H1 (cell line): Measurements from ENCODE around the gene LAIR2. TPM values are rescaled to one million over a fixed set of nuclear protein-coding genes. Genes with fewer than 3 reads are reported as not detected.

Source experiments
- CTCF ChIA-PET: fragments of 300-600 bp; sonication (Branson Sonifier 250); formaldehyde crosslinking; loops from one replicate; lab custom pipeline; 2021; ENCODE audit not compliant: partially characterized antibody; lab: Charles Lee
- POLR2A ChIA-PET: fragments of 300-600 bp; sonication (Branson Sonifier 250); formaldehyde crosslinking; loops from one replicate; lab custom pipeline; 2021; ENCODE audit warnings: inconsistent platforms; ENCODE audit not compliant: partially characterized antibody; lab: Charles Lee
- DNase-seq, 2 experiments: peaks; one replicate each; pipeline versions ENCODE4 v3.0.0 to v3.0.0-alpha.2; 2010 to 2022; ENCODE audit warnings: low spot score in 2 of 2, low read depth in 1 of 2, mixed read lengths in 1 of 2
- FAIRE-seq: peaks from 2 replicates; lab custom pipeline; 2011; peaks lifted over from hg19 to GRCh38; lab: Jason Lieb, UNC
- H2AFZ ChIP-seq: 2 replicates; pipeline ENCODE4 v1.8.1; 2012; ENCODE audit warnings: low read length, inconsistent platforms
- H2AK5ac ChIP-seq: 2 replicates; pipeline ENCODE4 v1.6.1; 2013; ENCODE audit warnings: low read depth, low read length
- H2BK120ac ChIP-seq: replicated peaks from 2 replicates; pipeline ENCODE3; 2013; ENCODE audit warnings: low read depth, low read length, inconsistent platforms
- H2BK12ac ChIP-seq: 2 replicates; pipeline ENCODE4 v1.6.1; 2013; ENCODE audit warnings: low read depth, low read length
- H2BK15ac ChIP-seq: 2 replicates; pipeline ENCODE4 v1.6.1; 2013; ENCODE audit warnings: low read length
- H2BK20ac ChIP-seq: 2 replicates; pipeline ENCODE4 v1.6.1; 2013; ENCODE audit warnings: low read length
- H2BK5ac ChIP-seq: 2 replicates; pipeline ENCODE4 v1.6.1; 2013; ENCODE audit warnings: low read depth, low read length
- H3K14ac ChIP-seq: 2 replicates; pipeline ENCODE4 v1.6.1; 2013; ENCODE audit warnings: inconsistent platforms; ENCODE audit not compliant: insufficient read length
- H3K18ac ChIP-seq: 2 replicates; pipeline ENCODE4 v1.6.1; 2013; ENCODE audit warnings: low read length; ENCODE audit errors: extremely low read depth
- H3K23ac ChIP-seq: 2 replicates; pipeline ENCODE4 v1.6.1; 2013; ENCODE audit warnings: inconsistent platforms; ENCODE audit not compliant: insufficient read length
- H3K23me2 ChIP-seq: 2 replicates; pipeline ENCODE4 v1.6.1; 2013; ENCODE audit warnings: low read depth, low read length
- H3K27ac ChIP-seq: 2 replicates; pipeline ENCODE4 v1.6.1; 2011; ENCODE audit warnings: low read depth, low read length, inconsistent platforms
- H3K27me3 ChIP-seq, 4 experiments: replicated peaks in 1 of 4; 1 replicate in 1 of 4; 2 replicates in 3 of 4; pipeline versions ENCODE4 v1.6.1 to v1.8.1; 2011 to 2013; ENCODE audit warnings: low read length in 3 of 4, mild to moderate bottlenecking in 3 of 4, inconsistent platforms in 2 of 4, mixed read lengths in 2 of 4, moderate library complexity in 1 of 4; ENCODE audit not compliant: control insufficient read depth in 3 of 4, insufficient read depth in 3 of 4; ENCODE audit errors: extremely low read depth in 1 of 4
- H3K36me3 ChIP-seq, 4 experiments: 2 replicates each; pipeline versions ENCODE4 v1.6.1 to v1.8.1; 2011 to 2013; ENCODE audit warnings: mild to moderate bottlenecking in 4 of 4, low read length in 3 of 4, moderate library complexity in 2 of 4, control low read depth in 1 of 4, inconsistent platforms in 1 of 4; ENCODE audit not compliant: insufficient read depth in 4 of 4, control insufficient read depth in 2 of 4
- H3K4ac ChIP-seq: replicated peaks from 2 replicates; pipeline ENCODE3; 2013; ENCODE audit warnings: low read length, low read depth, mixed read lengths, inconsistent platforms; ENCODE audit not compliant: insufficient read length
- H3K4me1 ChIP-seq, 4 experiments: replicated peaks in 1 of 4; 1 replicate in 1 of 4; 2 replicates in 3 of 4; pipeline versions ENCODE4 v1.6.1 to v1.8.1; 2011 to 2013; ENCODE audit warnings: low read length in 3 of 4, inconsistent platforms in 2 of 4, mixed read lengths in 1 of 4; ENCODE audit not compliant: insufficient read depth in 4 of 4, control insufficient read depth in 3 of 4
- H3K4me2 ChIP-seq, 2 experiments: 2 replicates each; pipeline versions ENCODE4 v1.6.1 to v1.8.1; 2011 to 2013; ENCODE audit warnings: low read depth in 2 of 2, low read length in 2 of 2, control low read depth in 1 of 2, inconsistent platforms in 1 of 2, mild to moderate bottlenecking in 1 of 2; ENCODE audit not compliant: insufficient read depth in 1 of 2
- H3K4me3 ChIP-seq, 4 experiments: fragments of 200-600, 300-600 bp in 1 of 4; sonication (generic), shearing (Covaris generic), sonication (Bioruptor Twin) in 1 of 4; 2 replicates each; pipeline versions ENCODE4 v1.5.1 to v1.8.1; 2011 to 2016; ENCODE audit warnings: low read length in 4 of 4, low read depth in 3 of 4, control low read depth in 2 of 4, inconsistent platforms in 2 of 4, mild to moderate bottlenecking in 2 of 4, mixed read lengths in 1 of 4, moderate library complexity in 1 of 4; ENCODE audit not compliant: insufficient read depth in 2 of 4; ENCODE audit errors: extremely low read depth in 1 of 4
- H3K56ac ChIP-seq: replicated peaks from 2 replicates; pipeline ENCODE3; 2013; ENCODE audit warnings: low read depth, mild to moderate bottlenecking, mixed read lengths, low read length, inconsistent platforms; ENCODE audit not compliant: insufficient read length
- H3K79me1 ChIP-seq: 2 replicates; pipeline ENCODE4 v1.6.1; 2013; ENCODE audit warnings: low read depth, low read length, control low read depth
- H3K79me2 ChIP-seq, 2 experiments: 2 replicates each; pipeline versions ENCODE4 v1.6.1 to v1.8.1; 2012 to 2013; ENCODE audit warnings: low read length in 2 of 2, mild to moderate bottlenecking in 2 of 2, inconsistent platforms in 1 of 2; ENCODE audit not compliant: insufficient read depth in 2 of 2, control insufficient read depth in 1 of 2
- H3K9ac ChIP-seq, 4 experiments: replicated peaks in 1 of 4; 1 replicate in 1 of 4; 2 replicates in 3 of 4; pipeline versions ENCODE4 v1.6.1 to v1.8.1; 2011 to 2013; ENCODE audit warnings: low read depth in 3 of 4, low read length in 3 of 4, control low read depth in 2 of 4, mild to moderate bottlenecking in 2 of 4, moderate library complexity in 2 of 4, inconsistent platforms in 1 of 4; ENCODE audit errors: extremely low read depth in 1 of 4
- H3K9me3 ChIP-seq, 2 experiments: 2 replicates each; pipeline versions ENCODE4 v1.6.1 to v1.8.1; 2012 to 2013; ENCODE audit warnings: mild to moderate bottlenecking in 2 of 2, moderate library complexity in 2 of 2, control low read depth in 1 of 2, inconsistent platforms in 1 of 2, low read depth in 1 of 2, low read length in 1 of 2, mixed read lengths in 1 of 2; ENCODE audit not compliant: insufficient read depth in 2 of 2
- H4K20me1 ChIP-seq, 2 experiments: replicated peaks in 1 of 2; 2 replicates each; pipeline versions ENCODE3 to v1.8.1; 2011 to 2013; ENCODE audit warnings: inconsistent platforms in 2 of 2, low read length in 2 of 2, mild to moderate bottlenecking in 1 of 2; ENCODE audit not compliant: insufficient read depth in 2 of 2, control insufficient read depth in 1 of 2
- H4K5ac ChIP-seq: 2 replicates; pipeline ENCODE4 v1.6.1; 2013; ENCODE audit warnings: low read length, low read depth, mixed read lengths, inconsistent platforms; ENCODE audit not compliant: insufficient read length
- H4K8ac ChIP-seq: 2 replicates; pipeline ENCODE4 v1.8.0; 2013; ENCODE audit warnings: mild to moderate bottlenecking, moderate library complexity, low read length, inconsistent platforms; ENCODE audit not compliant: insufficient read depth; ENCODE audit errors: extremely low read depth
- H4K91ac ChIP-seq: replicated peaks from 2 replicates; pipeline ENCODE3; 2013; ENCODE audit warnings: low read length, mixed read lengths, inconsistent platforms; ENCODE audit not compliant: insufficient read length
- ASH2L ChIP-seq: fragments of 200-600, 300-600 bp; sonication (generic); IDR thresholded peaks from one replicate; pipeline ENCODE4 v1.7.1; 2017; ENCODE audit warnings: low read length
- CBX5 ChIP-seq: fragments of 300-800, 300-1000 bp; sonication (generic); IDR thresholded peaks from 2 replicates; pipeline ENCODE4 v1.7.1; 2016; ENCODE audit warnings: antibody characterized with exemption, low read length, low read depth
- CBX8 ChIP-seq: fragments of 300-800, 300-1000 bp; sonication (generic); IDR thresholded peaks from 2 replicates; pipeline ENCODE4 v1.7.1; 2016; ENCODE audit warnings: low read depth, low read length, borderline replicate concordance
- CEBPB ChIP-seq: IDR thresholded peaks from 2 replicates; pipeline ENCODE4 v1.6.1; 2012; ENCODE audit warnings: low read depth, low read length
- FOSL1 ChIP-seq: IDR thresholded peaks from 2 replicates; pipeline ENCODE4 v1.6.1; 2011; ENCODE audit warnings: mild to moderate bottlenecking, low read depth, low read length, moderate library complexity; ENCODE audit not compliant: insufficient read depth
- GABPA ChIP-seq: IDR thresholded peaks from 2 replicates; pipeline ENCODE4 v1.6.1; 2011; ENCODE audit warnings: mild to moderate bottlenecking, low read length, moderate library complexity, borderline replicate concordance; ENCODE audit not compliant: insufficient read depth
- HDAC2 ChIP-seq, 2 experiments: fragments of 300-600 bp in 1 of 2; sonication (generic) in 1 of 2; IDR thresholded peaks; 2 replicates each; pipeline ENCODE4 v1.6.1; 2011 to 2012; ENCODE audit warnings: low read depth in 2 of 2, low read length in 2 of 2, mild to moderate bottlenecking in 2 of 2, moderate library complexity in 2 of 2, borderline replicate concordance in 1 of 2, inconsistent platforms in 1 of 2
- KDM1A ChIP-seq: fragments of 200-600, 300-600 bp; sonication (generic); IDR thresholded peaks from 2 replicates; pipeline ENCODE4 v1.7.1; 2016; ENCODE audit warnings: mild to moderate bottlenecking, low read length, borderline replicate concordance
- MAX ChIP-seq: IDR thresholded peaks from 2 replicates; pipeline ENCODE4 v1.6.1; 2012; ENCODE audit warnings: inconsistent platforms
- RBBP5 ChIP-seq: IDR thresholded peaks from 2 replicates; pipeline ENCODE4 v1.7.1; 2012; ENCODE audit warnings: low read depth, mild to moderate bottlenecking, inconsistent platforms, low read length, moderate library complexity, borderline replicate concordance
- RXRA ChIP-seq: IDR thresholded peaks from 2 replicates; pipeline ENCODE4 v1.6.1; 2011; ENCODE audit warnings: low read depth, mild to moderate bottlenecking, low read length, moderate library complexity; ENCODE audit not compliant: insufficient read depth
- SIN3A ChIP-seq, 2 experiments: IDR thresholded peaks in 1 of 2; conservative IDR thresholded peaks in 1 of 2; 2 replicates each; pipeline ENCODE4 v1.6.1; 2011 to 2012; ENCODE audit warnings: low read length in 2 of 2, improper control_type of control experiment in 1 of 2, low read depth in 1 of 2, mild to moderate bottlenecking in 1 of 2
- TCF12 ChIP-seq: IDR thresholded peaks from 2 replicates; pipeline ENCODE4 v1.6.1; 2011; ENCODE audit warnings: low read depth, mild to moderate bottlenecking, low read length
- TEAD4 ChIP-seq: IDR thresholded peaks from 2 replicates; pipeline ENCODE4 v1.6.1; 2012; ENCODE audit warnings: low read depth, low read length, inconsistent platforms, mixed read lengths
- YY1 ChIP-seq: IDR thresholded peaks from 2 replicates; pipeline ENCODE4 v1.6.1; 2011; ENCODE audit warnings: low read depth, mild to moderate bottlenecking, low read length
- WGBS, 2 experiments: shearing (Covaris generic) in 1 of 2; methylation state at CpG; one replicate each; pipeline versions ENCODE4 v1.1.6 to v1.1.7; 2013 to 2015; ENCODE audit warnings: low lambda C conversion rate in 2 of 2, mixed read lengths in 2 of 2, inconsistent platforms in 1 of 2, low coverage in 1 of 2, missing lambda C conversion rate in 1 of 2; ENCODE audit not compliant: insufficient replicate concordance in 2 of 2, insufficient coverage in 1 of 2, insufficient read length in 1 of 2; ENCODE audit errors: extremely low coverage in 1 of 2, missing lambda C conversion rate in 1 of 2; 5-methylcytosine and 5-hydroxymethylcytosine counted together
- polyA plus RNA-seq, 7 experiments: library from polyadenylated mRNA; depleted of rRNA in 3 of 7; stranded (reverse) in 5 of 7; unstranded in 2 of 7; fragments of >200 nt in 5 of 7; fragments of 200-250 nt in 2 of 7; gene quantifications; 1 replicate in 5 of 7; 2 replicates in 1 of 7; 4 replicates in 1 of 7; pipeline versions ENCODE4 v1.2.1 to v1.2.3, GENCODE V29; 2011 to 2013; ENCODE audit warnings: missing spikeins in 2 of 7, mixed read lengths in 2 of 7
- total RNA-seq: library from RNA; stranded (reverse); fragmentation: NEBNext Ultra II Directional; extraction: Animal tissue kit (Norgen Biotek cat#: 25700); gene quantifications from 2 replicates; pipeline ENCODE4 v1.2.1, GENCODE V29; 2021

LAIR2 gene
- total and polyA plus RNA-seq, 2 of the 8 experiments (the other 6 are each of a cell fraction or from before 2014, with no cell fraction given) = not detected

- no peak overlapping the region for H3K56ac ChIP-seq
- CTCF ChIA-PET = no interaction called here
- POLR2A ChIA-PET = no interaction called here
- TF ChIP-seq RBBP5 = no peak
- no peak for TF ChIP-seq TCF12
- no peak for TF ChIP-seq HDAC2 (IDR thresholded peaks at IDR 0.05; ENCODE audit: borderline replicate concordance in 1 of 2, low read depth in 2 of 2, low read length in 2 of 2)
- no peak for TF ChIP-seq KDM1A
- TF ChIP-seq MAX = no peak
- TF ChIP-seq CEBPB = no peak
- TF ChIP-seq GABPA = no peak
- TF ChIP-seq TEAD4 = no peak
- TF ChIP-seq RXRA = no peak
- TF ChIP-seq CBX5 = no peak
- TF ChIP-seq FOSL1 = no peak
- no peak for TF ChIP-seq CBX8
- TF ChIP-seq ASH2L = no peak
- no peak for TF ChIP-seq YY1
- no peak for TF ChIP-seq SIN3A (conservative IDR thresholded peaks at IDR 0.05 in 1 of 2, IDR thresholded peaks at IDR 0.05 in 1 of 2; ENCODE audit: low read depth in 1 of 2, low read length in 2 of 2)
These were observed 5.2 kb downstream of the LAIR2 start for GRCh38 chr19:54507824-54508223.

More at GRCh38 chr19:54507824-54508223, 5.2 kb downstream of the LAIR2 start:
- H3K36me3 ChIP-seq = no peaks in the 10 kb centered on the region
- no peak overlapping the region for H2AFZ ChIP-seq
- H3K27me3 ChIP-seq = no peaks in the 10 kb centered on the region
- H2BK5ac ChIP-seq = no peak overlapping the region
- WGBS, 2 experiments = 80% methylated on average over 12 of the region's 12 CpGs; no CpG with 5 or more reads in 1 of the 2 experiments
- no peak overlapping the region for H3K4me2 ChIP-seq
- no peak overlapping the region for H3K14ac ChIP-seq
- no peaks in the 10 kb centered on the region for H3K23me2 ChIP-seq
- H3K27ac ChIP-seq = no peak overlapping the region
- H4K5ac ChIP-seq = no peak overlapping the region
- H3K9ac ChIP-seq = no peak overlapping the region
- no peak overlapping the region for H4K91ac ChIP-seq
- no peaks in the 10 kb centered on the region; a peak in 1 of 7 replicates for H3K4me1 ChIP-seq
- no peak overlapping the region for H2BK15ac ChIP-seq
- no peak overlapping the region for H2AK5ac ChIP-seq
- no peak overlapping the region for H2BK120ac ChIP-seq
- H3K79me1 ChIP-seq = no peaks in the 10 kb centered on the region
- H2BK20ac ChIP-seq = no peak overlapping the region
- no peak for FAIRE-seq
- no peak overlapping the region for H3K18ac ChIP-seq
- H4K8ac ChIP-seq = no peak overlapping the region
- H3K23ac ChIP-seq = no peak overlapping the region
- peaks cover 22 to 54% of the 10 kb centered on the region in 2 experiments for H3K9me3 ChIP-seq
- H2BK12ac ChIP-seq = no peak overlapping the region
- H3K4ac ChIP-seq = no peak overlapping the region
- H3K4me3 ChIP-seq = no peak overlapping the region
- no peaks in the 10 kb centered on the region for H4K20me1 ChIP-seq
- no peaks in the 10 kb centered on the region for H3K79me2 ChIP-seq
- no peak for DNase-seq
